ENCODE measurements around the gene PRSS8. TPM values are rescaled to one million over a fixed set of nuclear protein-coding genes. Genes with fewer than 3 reads are reported as not detected.

The PRSS8 gene
- total and polyA plus RNA-seq, 11 donors: 0.17 to 0.44 (median 0.30) TPM; not detected in 5

- peak in 1 of 4 donors; percentile 22 for ATAC-seq
- no peaks in the 10 kb centered on the region for H3K27me3 ChIP-seq
- no peaks in the 10 kb centered on the region for H3K9me3 ChIP-seq
- no peak for TF ChIP-seq CTCF (IDR thresholded peaks at IDR 0.05)
- TF ChIP-seq POLR2A (IDR thresholded peaks at IDR 0.05): no peak
- intact Hi-C loops (cut with DNase I): loop anchor here in 3 of 10 donors (1.0 to 10.0 kb wide), 3 partner anchors 24 to 326 kb away; partner anchors contain the start of gene ZNF843 (in 2 of the 3)
- H3K36me3 ChIP-seq: peaks cover 0 to 46% (median 45%) of the 10 kb centered on the region in 9 donors
- peak overlapping the region; percentile 92 to 99 (median 96) for H3K27ac ChIP-seq
- peaks cover 0 to 37% (median 23%) of the 10 kb centered on the region in 12 donors for H3K4me1 ChIP-seq
- no peak for DNase-seq
- WGBS, 4 donors: 52 to 56% (median 54%) methylated on average over 9 of the region's 9 CpGs
- H3K4me3 ChIP-seq: peak overlapping the region; percentile 41 to 97 (median 76)
Observed at GRCh38 chr16:31118223-31119155, 17.0 kb downstream of the PRSS8 start.

GRCh38 chr16:31117384-31118222, 17.9 kb downstream of the PRSS8 start, which contains the start of gene KAT8:
TSS of gene KAT8 (plus strand) at chr16:31117664. CDS start at chr16:31117682, 18 bp downstream.
- H3K27ac ChIP-seq: peak within 1 kb of the TSS; percentile 92 to 99 (median 96)
- TF ChIP-seq CTCF (IDR thresholded peaks at IDR 0.05) (no peak), POLR2A (IDR thresholded peaks at IDR 0.05) (peak; percentile 55 to 82)
- DNase-seq (peak; percentile 98 to 99 (median 99)), ATAC-seq (peak; percentile 90 to 97 (median 94))
- peak within 1 kb of the TSS; percentile 41 to 97 (median 76) for H3K4me3 ChIP-seq
- 0 to 1% (median 1%) methylated on average over 46 to 68 of the region's 68 CpGs for WGBS, 4 donors
- H3K4me1 ChIP-seq: peaks cover 0 to 46% (median 31%) of the 10 kb centered on the region in 12 donors
- peaks cover 0 to 43% (median 37%) of the 10 kb centered on the region in 9 donors for H3K36me3 ChIP-seq
- H3K27me3 ChIP-seq: no peaks in the 10 kb centered on the region
- intact Hi-C loops (cut with DNase I): loop anchor here in 4 of 10 donors (1.0 to 10.0 kb wide), 3 partner anchors 25 to 327 kb away; partner anchors contain the start of gene ZNF843 (in 2 of the 4)
- no peaks in the 10 kb centered on the region for H3K9me3 ChIP-seq

GRCh38 chr16:31114468-31114867, 21.1 kb downstream of the PRSS8 start:
- TF ChIP-seq POLR2A (IDR thresholded peaks at IDR 0.05): no peak
- no peak for TF ChIP-seq CTCF (IDR thresholded peaks at IDR 0.05)
- peak overlapping the region; percentile 67 to 96 (median 82) for H3K27ac ChIP-seq
- 90 to 94% (median 93%) methylated on average over 8 of the region's 8 CpGs for whole genome bisulfite sequencing, 4 donors
- no peaks in the 10 kb centered on the region for H3K9me3 ChIP-seq
- DNase-seq (no peak), ATAC-seq (no peak)
- no peaks in the 10 kb centered on the region for H3K27me3 ChIP-seq
- no peak overlapping the region for H3K4me3 ChIP-seq
- H3K4me1 ChIP-seq: peaks cover 0 to 62% (median 36%) of the 10 kb centered on the region in 12 donors
- intact Hi-C loops (cut with DNase I): loop anchor here in 2 of 10 donors (10.0 kb wide), 1 partner anchor 330 kb away; the partner anchor contains the start of gene ZNF843 (in 2 of the 2)
- H3K36me3 ChIP-seq: peaks cover 0 to 45% (median 37%) of the 10 kb centered on the region in 9 donors
